Ascending aorta (tissue), 2 donors: Measurements from ENCODE around the gene GOLGA7B. TPM values are rescaled to one million over a fixed set of nuclear protein-coding genes. Genes with fewer than 3 reads are reported as not detected.

Experiments
- DNase-seq, 2 donors: peaks; one replicate each; pipeline ENCODE4 v3.0.0-alpha.2; 2019; ENCODE audit warnings: low spot score in 2 of 2
- H3K27ac ChIP-seq, 2 donors: fragments of 200-600 bp; sonication (generic); one replicate each; pipeline ENCODE4 v1.5.1; 2016 to 2017; ENCODE audit warnings: mild to moderate bottlenecking in 1 of 2
- H3K27me3 ChIP-seq: fragments of 200-600 bp; sonication (generic); one replicate; pipeline ENCODE4 v1.5.1; 2017
- H3K36me3 ChIP-seq, 2 donors: fragments of 200-600 bp; sonication (generic); one replicate each; pipeline ENCODE4 v1.5.1; 2016
- H3K4me1 ChIP-seq, 2 donors: fragments of 200-600 bp; sonication (generic); one replicate each; pipeline ENCODE4 v1.5.1; 2016 to 2017; ENCODE audit warnings: mild to moderate bottlenecking in 1 of 2
- H3K4me3 ChIP-seq, 2 donors: fragments of 200-600 bp; sonication (generic); one replicate each; pipeline ENCODE4 v1.5.1; 2016 to 2017; ENCODE audit warnings: mild to moderate bottlenecking in 1 of 2
- H3K9me3 ChIP-seq, 2 donors: fragments of 200-600 bp; sonication (generic); one replicate each; pipeline ENCODE4 v1.5.1; 2016
- CTCF ChIP-seq, 3 experiments: fragments of 200-600 bp in 2 of 3; fragments of 450-650 bp in 1 of 3; sonication (generic) in 2 of 3; IDR thresholded peaks; one replicate each; pipeline ENCODE4 v1.5.1; 2016 to 2019; ENCODE audit warnings: antibody characterized with exemption in 3 of 3, mild to moderate bottlenecking in 1 of 3, moderate library complexity in 1 of 3
- intact Hi-C: fragments of 100-400 bp; cut with DNase I; formaldehyde crosslinking; loops from one replicate; pipeline ENCODE4 v1.15.1; 2023
- total RNA-seq: library from RNA; depleted of rRNA; stranded (reverse); fragments of >200 nt; gene quantifications from one replicate; pipeline ENCODE4 v1.1.0, GENCODE V29; 2016

The GOLGA7B gene
- total RNA-seq, 1 donor from 2014 or later, result 0.11 TPM

GRCh38 chr10:97913193-97913592 lies 63.5 kb downstream of the GOLGA7B start:
- Histone ChIP-seq H3K4me1 (no peaks in the 10 kb centered on the region), H3K9me3 (no peaks in the 10 kb centered on the region), H3K4me3 (no peak overlapping the region), H3K36me3 (no peaks in the 10 kb centered on the region), H3K27me3 (no peaks in the 10 kb centered on the region), H3K27ac (no peak overlapping the region)
- no peak for TF ChIP-seq CTCF (IDR thresholded peaks at IDR 0.05)
- intact Hi-C loops, result no loop called here
- DNase-seq, result no peak

- Histone ChIP-seq H3K27ac (no peak overlapping the region), H3K27me3 (no peaks in the 10 kb centered on the region), H3K4me1 (no peaks in the 10 kb centered on the region), H3K4me3 (no peak overlapping the region), H3K36me3 (no peaks in the 10 kb centered on the region), H3K9me3 (no peaks in the 10 kb centered on the region)
- TF ChIP-seq CTCF (IDR thresholded peaks at IDR 0.05), result no peak
- intact Hi-C loops, result loop anchor here (1.0 kb wide), 1 partner anchor 133 kb away; no protein-coding TSS in a partner anchor
- no peak for DNase-seq
These were observed 64.0 kb downstream of the GOLGA7B start for GRCh38 chr10:97913614-97914013.

- H3K4me1 ChIP-seq, result no peaks in the 10 kb centered on the region
- H3K36me3 ChIP-seq, result no peaks in the 10 kb centered on the region
- no peaks in the 10 kb centered on the region for H3K9me3 ChIP-seq
- no peak overlapping the region for H3K4me3 ChIP-seq
- no peaks in the 10 kb centered on the region for H3K27me3 ChIP-seq
- DNase-seq, result no peak
- TF ChIP-seq CTCF (IDR thresholded peaks at IDR 0.05), result no peak
- intact Hi-C loops, result loop anchor here (1.0 kb wide), 1 partner anchor 132 kb away; no protein-coding TSS in a partner anchor
- H3K27ac ChIP-seq, result no peak overlapping the region
These were observed 64.7 kb downstream of the GOLGA7B start for GRCh38 chr10:97914171-97914836.

- Histone ChIP-seq H3K27me3 (no peaks in the 10 kb centered on the region), H3K4me1 (no peaks in the 10 kb centered on the region), H3K27ac (no peak overlapping the region), H3K4me3 (no peak overlapping the region), H3K36me3 (no peaks in the 10 kb centered on the region), H3K9me3 (no peaks in the 10 kb centered on the region)
- DNase-seq, result peak in 1 of 2 donors; percentile 73
- TF ChIP-seq CTCF (IDR thresholded peaks at IDR 0.05), result peak; percentile 60 to 87 (median 83)
- intact Hi-C loops, result loop anchor here (1.0 kb wide), 2 partner anchors 126 to 131 kb away; no protein-coding TSS in a partner anchor
These were observed 65.2 kb downstream of the GOLGA7B start for GRCh38 chr10:97914837-97915211.

- no peaks in the 10 kb centered on the region for H3K27me3 ChIP-seq
- TF ChIP-seq CTCF (IDR thresholded peaks at IDR 0.05), result no peak
- H3K27ac ChIP-seq, result no peak overlapping the region
- DNase-seq, result no peak
- H3K4me1 ChIP-seq, result no peaks in the 10 kb centered on the region
- intact Hi-C loops, result loop anchor here (1.0 kb wide), 1 partner anchor 126 kb away; no protein-coding TSS in a partner anchor
- H3K9me3 ChIP-seq, result no peaks in the 10 kb centered on the region
- no peaks in the 10 kb centered on the region for H3K36me3 ChIP-seq
- H3K4me3 ChIP-seq, result no peak overlapping the region
These were observed 65.9 kb downstream of the GOLGA7B start for GRCh38 chr10:97915346-97916131.
